DMS 273 treated with DMSO at 0.1 percent for 48 hours (cell line): ENCODE results near the gene YES1.

Experiments
- DNase-seq: peaks from one replicate; lab custom pipeline; 2025; lab: John Stamatoyannopoulos, UW

Gene YES1

DNA sequence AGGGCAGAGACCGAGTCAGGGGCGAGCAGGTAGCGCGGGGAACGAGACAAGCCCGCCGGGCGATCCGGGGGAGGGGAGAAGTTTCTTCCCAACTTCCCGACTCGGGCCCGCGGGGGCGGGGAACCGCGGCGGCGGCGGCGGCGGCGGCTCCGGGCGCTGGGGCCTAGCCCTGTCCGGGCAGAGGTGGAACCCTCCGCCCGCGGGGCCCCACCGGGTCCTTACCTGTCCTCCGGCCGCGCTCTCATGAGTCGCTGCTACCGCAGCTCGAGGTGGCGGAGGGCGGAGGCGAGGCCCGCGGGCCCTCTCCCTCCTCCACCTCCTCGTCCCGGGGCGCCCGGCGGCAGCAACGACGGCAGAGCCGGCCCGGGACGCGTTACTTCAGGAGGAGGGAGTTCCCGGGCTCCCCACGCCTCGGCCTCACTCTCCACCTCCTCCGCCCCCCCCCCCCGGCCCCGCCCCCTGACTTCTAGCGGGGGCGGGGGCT lies at the start of gene YES1:
Gene YES1 (minus strand): TSS at position 351 of the 484 bp plus-strand sequence. CDS start 55,415 bp downstream, outside the sequence.
- peak; percentile 43 for DNase-seq

DNA sequence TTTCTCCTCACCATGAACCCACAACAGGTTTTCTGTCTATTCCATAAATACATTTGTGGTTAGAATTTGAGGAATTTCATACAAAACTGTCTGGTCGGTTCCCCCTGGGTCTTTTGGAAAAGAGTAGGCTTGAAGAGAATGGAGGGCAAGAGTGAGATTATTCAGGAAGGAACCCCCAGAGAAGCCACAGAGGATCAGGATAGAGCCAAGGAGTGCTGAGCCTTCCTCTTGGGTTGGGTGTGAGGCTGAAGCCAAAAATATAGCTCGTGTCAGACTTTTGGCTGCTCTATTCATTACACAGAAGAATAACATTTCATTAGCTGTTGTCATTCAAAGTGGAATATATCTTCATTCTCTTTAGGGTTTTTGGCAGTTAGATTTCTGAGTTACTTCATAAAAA lies 45.9 kb upstream of the YES1 start:
- DNase-seq: no peak

DNA sequence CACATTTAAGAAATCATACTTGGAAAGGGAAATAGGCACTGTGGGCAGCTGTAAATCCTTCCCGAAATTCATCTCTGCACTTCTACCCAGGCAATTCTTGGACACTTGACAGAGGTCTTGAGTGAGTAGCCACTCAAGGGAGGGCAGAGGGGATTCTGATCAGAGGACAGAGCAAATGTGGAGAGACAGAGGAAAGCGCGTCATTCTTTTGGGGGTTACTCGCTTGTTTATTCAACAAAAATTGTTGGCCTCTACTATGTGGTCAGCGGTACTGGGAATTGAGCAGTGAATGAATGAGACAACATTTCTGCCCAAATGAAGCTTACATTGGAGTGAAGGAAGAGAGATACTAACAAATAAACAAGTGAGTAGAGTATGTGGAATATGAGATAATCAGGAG lies 41.4 kb upstream of the YES1 start:
- no peak for DNase-seq

DNA sequence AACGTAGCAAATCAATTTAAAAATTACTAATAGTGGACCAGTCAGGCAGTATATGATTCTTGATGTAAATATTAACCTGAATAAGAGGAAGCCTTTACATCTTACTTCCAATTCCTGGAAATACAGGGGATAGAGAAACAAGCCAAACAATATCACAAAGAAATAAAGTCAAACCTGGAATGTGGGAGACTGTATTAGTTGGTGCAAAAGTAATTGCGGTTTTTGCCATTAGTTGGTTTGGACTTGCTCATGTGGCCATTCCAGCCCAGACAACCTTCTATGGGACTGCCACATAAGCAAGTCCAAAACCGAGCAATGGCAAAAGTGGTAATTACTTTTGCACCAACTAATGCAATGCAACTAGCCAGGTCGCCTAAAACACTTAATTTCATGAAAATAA lies 38.9 kb upstream of the YES1 start:
- DNase-seq: no peak

DNA sequence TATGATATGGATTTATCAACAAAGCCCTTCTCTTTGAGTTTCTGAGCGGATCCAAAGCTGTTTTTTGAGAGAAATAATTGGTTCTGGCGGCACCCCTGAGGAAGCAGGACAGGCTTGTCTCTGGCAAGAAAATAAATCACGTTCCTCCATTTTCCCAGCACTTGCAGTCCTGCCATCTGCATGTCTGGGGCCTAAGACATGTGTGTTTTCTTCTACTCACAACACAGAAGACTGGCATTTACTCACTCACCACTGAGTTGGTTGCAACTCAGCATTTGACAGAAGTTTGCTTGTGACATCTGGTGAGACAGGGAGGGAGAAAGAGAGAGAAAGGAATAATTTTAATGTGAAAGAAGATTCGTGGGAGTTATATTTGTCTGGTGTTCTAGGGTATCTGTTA lies 37.0 kb upstream of the YES1 start:
- no peak for DNase-seq

DNA sequence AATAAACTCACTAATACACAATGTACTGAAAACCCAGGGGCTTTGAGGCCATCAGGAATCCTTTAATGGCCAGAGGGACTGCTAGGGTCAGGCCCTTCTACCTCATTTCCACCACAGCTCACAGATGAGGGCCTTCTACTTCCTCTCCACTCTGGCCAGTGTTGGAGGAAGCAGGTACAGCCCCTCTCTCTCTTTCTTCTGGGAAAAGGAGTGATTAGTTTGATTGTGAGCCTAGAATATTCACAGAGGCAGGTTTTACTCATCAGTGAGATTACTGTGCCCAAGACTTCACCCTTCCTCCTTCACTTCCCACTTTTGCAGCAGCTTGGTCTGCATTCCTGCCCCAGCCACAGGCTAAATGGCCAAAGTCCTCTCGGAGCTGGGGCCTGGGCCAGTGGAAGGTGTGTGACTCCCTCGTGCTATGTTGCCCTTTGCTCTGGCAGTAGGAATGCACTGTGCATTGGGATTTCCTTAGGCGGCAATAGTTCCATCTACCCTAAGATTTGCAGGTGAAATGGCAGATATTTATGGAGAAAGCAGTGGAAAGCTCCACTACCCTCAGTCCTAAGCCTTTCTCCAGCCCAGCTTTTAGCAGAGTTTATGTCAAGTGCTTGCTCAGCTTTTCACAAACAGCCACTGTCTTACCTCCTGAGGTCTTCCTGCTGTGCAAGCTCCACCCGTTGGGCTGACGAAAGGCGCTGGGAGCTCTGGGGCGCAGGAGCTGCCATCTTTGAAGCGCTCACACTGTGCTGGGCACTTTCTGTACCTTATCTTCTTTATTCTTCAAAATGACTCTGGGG lies 36.2 kb upstream of the YES1 start:
- DNase-seq: no peak

GRCh38 chr18:845152-845819 lies 33.2 kb upstream of the YES1 start:
- no peak for DNase-seq

DNA sequence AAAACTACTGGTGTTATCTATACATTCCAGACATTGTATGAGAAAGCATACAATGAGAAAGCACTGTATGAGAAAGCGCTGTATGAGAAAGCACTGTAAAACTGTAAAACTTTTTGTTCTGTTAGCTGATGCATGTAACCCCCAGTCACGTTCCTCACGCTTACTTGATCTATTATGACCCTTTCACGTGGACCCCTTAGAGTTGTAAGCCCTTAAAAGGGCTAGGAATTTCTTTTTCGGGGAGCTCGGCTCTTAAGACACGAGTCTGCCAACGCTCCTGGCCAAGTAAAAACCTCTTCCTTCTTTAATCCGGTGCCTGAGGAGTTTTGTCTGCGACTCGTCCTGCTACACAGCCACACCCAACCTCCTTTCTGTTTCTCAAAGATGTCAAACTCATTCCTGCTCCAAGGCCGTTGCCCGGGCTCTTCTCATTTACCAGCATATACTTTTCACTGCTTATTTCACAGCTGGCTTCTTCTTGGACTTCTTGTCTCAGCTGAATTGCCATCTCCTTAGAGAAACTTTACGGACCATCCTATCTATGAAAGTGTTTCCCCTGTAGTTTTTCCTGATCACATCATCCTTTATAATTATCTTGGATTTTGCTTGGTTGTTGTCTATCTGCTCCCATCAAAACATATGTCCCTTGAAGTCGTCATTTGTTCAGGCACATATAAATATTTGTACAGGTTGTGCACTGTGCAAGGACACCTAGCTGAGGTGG lies 29.8 kb upstream of the YES1 start:
- no peak for DNase-seq

- DNase-seq: no peak
These were observed 28.5 kb upstream of the YES1 start for GRCh38 chr18:840516-840915.

- no peak for DNase-seq
These were observed 28.0 kb upstream of the YES1 start for GRCh38 chr18:840023-840408.

DNA sequence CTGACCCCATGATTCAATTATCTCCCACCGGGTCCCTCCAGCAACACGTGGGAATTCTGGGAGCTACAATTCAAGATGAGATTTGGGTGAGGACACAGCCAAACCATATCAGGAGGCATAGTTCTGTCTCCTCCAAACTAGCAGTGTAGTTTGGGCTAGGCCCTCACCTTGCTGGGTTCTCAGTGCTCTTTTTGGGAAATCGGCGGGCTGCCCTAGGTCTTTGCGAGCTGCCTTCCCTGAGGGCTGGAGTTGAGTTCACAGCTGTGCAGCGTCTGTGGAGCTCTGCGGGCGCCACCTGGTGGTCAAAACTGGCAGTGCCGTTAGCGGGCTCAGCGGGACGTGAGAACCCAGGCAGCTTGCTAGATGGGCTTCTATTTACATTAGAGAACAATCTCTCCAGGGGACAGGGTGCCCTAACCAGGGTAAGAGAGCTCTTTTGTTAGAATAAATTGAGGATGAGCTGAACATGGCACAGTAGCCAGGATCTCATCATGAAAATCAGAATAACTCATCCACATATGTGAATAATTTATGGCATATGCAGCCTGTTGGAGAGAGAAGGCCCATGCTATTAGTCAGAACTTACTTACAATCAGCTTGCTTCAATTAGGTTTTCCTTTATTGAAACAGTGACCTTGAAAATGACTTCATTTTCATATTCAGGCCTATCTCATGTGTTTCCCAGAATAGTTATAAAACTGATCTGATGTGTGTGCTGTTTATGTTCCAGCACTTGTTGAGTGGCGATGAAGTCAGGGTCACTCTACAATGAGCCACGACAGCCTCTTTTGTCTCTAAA lies 27.4 kb upstream of the YES1 start:
- DNase-seq: peak; percentile 30

DNA sequence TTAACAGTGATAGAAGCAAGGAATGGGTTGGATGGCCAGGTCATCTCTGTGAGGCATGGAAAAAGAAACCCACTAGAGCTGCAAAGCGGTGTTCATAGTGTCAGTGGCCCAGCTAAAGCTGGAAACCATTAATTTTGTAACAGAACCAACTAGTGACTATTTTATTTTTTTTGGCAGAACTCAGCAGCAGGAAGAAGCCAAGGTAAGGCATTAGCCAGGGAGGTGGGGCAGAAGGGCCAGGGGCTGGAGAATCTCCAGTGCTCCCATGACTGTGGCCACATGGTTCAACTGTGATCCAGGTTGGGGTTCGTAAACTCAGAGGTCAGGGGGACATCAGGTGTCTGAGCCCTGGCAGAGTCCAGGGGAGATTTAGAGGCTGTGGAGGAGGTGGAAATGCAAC lies 25.9 kb upstream of the YES1 start:
- no peak for DNase-seq

- DNase-seq: no peak
These were observed 22.2 kb upstream of the YES1 start for GRCh38 chr18:834082-834720.

GRCh38 chr18:833197-833596 lies 21.2 kb upstream of the YES1 start:
- DNase-seq: no peak

GRCh38 chr18:832085-832681 lies 20.1 kb upstream of the YES1 start:
- DNase-seq: peak; percentile 19

DNA sequence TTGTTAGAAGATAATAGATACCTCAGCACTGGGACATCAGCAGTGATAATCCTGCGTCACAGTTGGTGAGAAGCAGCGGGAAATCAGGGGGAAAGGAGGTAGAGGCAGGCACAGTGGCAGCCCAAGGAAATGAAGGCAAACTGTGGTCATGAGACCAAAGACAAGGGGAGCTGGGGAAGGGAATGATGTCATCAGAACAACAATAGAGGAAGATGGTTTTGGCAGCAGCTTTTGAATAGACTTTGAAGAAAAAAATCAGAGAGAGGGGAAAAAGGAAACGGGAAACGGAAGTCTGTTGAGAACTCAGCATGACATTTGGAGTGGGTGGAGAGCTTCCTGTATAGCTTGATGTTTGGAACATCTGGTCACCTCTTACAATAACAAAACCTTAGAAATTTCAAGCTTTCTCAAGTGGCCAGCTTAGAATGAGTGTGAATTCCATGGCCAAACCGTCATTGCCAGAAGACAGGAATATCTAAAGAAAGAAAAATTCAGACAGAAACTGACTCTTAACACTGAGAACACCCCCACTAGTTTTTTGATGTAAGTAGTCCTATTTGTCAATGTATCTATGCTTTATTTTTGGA lies 18.4 kb upstream of the YES1 start:
- DNase-seq: no peak

GRCh38 chr18:829432-829831 lies 17.4 kb upstream of the YES1 start:
- no peak for DNase-seq

DNA sequence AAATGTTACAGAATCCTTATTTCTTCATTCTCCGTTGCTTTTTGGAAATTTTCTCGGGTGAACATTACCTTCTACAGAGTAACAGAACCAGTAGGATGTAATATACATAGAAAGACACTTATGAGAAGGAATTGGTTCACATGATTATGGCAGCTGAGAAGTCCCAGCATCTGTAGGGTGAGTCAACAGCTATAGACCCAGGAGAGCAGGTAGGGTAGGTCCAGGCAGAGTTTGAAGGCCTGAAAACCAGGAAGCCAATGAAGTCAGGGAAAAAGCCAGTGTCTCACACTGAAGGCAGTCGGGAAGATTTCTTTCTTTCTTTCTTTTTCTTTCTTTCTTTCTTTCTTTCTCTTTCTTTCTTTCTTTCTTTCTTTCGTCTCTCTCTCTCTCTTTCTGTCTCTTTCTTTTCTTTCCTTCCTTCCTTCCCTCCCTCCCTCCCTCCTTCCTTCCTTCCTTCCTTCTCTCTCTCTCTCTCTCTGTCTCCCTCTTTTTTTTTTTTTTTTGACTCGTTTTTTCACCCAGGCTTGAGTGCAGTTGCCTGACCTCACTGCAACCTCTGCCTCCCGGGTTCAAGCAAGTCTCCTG lies 15.1 kb upstream of the YES1 start:
- no peak for DNase-seq

DNA sequence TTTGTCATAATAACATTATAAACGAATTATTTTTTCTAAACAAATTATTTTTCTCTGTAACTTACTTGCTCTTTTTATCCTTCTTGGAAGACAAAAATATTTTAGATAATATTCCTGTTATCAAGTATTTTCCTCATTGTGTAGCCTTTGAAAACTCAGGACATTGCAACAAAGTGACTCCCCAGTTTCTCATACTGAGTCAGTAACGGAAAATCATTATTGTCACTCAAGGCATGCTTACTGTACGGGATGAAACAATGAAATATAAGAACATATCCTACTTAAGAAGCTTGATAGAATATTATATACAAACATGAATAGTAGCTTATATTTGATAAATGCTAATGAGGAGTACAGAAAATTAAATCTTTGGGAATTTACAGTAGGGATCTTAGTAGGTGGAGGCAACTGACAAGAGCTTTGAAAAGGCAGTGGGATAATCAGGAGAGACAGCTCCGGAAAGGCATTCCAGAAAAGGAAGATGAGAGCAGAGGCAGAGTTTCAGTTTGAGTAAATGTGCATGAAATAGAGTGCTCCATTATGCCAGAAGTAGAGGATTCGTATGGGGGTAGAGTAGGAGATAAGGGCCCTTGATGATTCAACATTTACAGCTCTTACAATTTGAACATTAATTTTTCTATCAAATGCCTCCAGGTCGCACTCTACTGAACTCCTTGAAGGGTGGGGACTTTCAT lies 14.0 kb upstream of the YES1 start:
- DNase-seq: no peak

DNA sequence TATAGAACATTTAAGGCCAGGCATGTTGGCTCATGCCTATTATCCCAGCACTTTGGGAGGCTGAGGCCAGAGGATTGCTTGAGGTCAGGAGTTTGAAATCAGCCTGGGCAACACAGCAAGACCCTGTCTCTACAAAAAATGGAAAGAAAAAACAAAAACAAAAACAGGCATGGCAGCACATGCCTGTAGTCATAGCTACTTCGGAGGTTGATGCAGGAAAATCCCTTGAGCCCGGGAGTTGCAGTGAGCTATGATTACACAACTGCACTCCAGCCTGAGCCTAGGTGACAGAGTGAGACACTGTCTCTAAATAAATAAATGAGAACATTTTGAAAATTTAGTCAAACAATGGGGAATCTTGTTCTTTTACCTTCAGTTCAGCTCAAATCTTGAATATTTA lies 12.1 kb upstream of the YES1 start:
- DNase-seq: no peak
